SKM-1 treated with dmso at 0.1 percent for 144 hours (cell line): Measurements from ENCODE around the gene KLHDC4.
A peak's percentile ranks its signal among the peaks of the same experiment; 100 is the strongest.
"Not testable (repeated sequence)": the region's sequence is repeated elsewhere in the genome, so short reads cannot be mapped to it uniquely, and the experiment has no call there.

Source experiments
- DNase-seq: peaks from one replicate; lab custom pipeline; 2025; ENCODE audit not compliant: unreplicated experiment; lab: John Stamatoyannopoulos, UW

The KLHDC4 gene

DNA sequence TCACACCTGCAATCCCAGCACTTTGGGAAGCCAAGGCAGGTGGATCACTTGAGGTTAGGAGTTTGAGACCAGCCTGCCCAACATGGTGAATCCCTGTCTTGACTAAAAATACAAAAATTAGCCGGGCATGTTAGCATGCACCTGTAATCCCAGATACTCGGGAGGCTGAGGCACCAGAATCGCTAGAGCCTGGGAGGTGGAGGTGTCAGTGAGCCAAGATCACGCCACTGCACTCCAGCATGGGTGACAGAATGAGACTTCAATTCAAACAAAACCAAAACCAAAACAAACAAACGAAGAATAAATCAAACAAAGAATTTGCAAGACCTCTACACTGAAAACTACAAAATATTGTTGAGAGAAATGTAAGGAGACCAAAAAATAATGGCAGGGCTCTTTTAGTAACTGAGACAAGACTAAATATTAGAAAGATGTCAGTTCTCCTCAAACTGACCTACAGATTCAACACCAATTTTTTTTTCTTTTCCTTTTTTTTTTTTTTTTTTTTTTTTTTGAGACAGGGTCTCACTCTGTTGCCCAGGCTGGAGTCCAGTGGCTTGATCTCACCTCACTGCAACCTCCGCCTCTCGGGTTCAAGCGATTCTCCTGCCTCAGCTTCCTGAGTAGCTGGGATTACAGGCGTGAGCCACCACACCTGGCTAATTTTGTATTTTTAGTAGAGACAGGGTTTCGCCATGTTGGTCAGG, 23.1 kb upstream of the KLHDC4 start:
- not testable (repeated sequence) for DNase-seq

DNA sequence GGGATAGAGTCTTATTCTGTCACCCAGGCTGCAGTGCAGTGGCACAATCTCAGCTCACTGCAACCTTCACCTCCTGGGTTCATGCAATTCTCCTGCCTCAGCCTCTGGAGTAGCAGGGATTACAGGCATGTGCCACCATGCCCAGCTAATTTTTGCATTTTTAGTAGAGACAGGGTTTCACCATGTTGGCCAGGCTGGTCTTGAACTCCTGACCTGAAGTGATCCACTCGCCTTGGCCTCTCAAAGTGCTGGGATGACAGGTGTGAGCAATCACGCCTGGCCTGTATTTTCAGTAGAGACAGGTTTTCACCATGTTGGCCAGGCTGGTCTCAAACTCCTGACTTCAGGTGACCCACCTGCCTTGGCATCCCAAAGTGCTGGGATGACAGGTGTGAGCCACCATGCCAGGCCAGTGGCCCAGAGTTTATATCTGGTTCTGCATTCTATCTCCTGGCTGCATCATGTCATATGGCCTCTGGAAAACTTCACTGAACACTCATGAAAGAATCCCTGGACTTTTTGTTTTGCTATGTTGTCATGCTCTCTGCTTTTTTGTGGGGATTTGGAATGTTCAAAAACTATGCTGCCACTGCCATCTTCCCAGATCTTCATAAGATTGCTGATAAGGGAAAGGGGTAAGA, 21.8 kb upstream of the KLHDC4 start:
- DNase-seq: not testable (repeated sequence)

DNA sequence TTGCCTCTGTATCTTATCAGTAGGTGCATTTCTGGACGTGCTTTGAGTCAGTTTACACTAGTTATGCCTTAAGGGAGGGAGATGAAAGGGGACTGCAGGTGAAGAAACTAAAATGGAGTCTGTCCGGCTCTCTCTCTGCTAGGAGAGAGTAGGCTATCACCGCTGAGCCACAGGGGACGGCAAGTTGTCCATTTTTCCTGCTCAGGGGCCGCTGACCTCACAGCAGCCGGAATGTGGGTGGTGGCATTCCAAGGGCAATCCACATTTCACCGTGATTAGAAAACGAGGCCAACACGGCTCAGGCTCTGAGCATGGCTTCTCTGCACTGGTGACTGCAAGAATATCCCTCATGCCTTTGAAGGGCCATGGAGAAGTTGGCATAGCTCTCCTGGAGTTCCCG, 19.0 kb upstream of the KLHDC4 start:
- no peak for DNase-seq

- DNase-seq: no peak
Measured at GRCh38 chr16:87782033-87782432, 16.2 kb upstream of the KLHDC4 start.

GRCh38 chr16:87780385-87780989, 14.7 kb upstream of the KLHDC4 start:
- peak; percentile 99 for DNase-seq

DNA sequence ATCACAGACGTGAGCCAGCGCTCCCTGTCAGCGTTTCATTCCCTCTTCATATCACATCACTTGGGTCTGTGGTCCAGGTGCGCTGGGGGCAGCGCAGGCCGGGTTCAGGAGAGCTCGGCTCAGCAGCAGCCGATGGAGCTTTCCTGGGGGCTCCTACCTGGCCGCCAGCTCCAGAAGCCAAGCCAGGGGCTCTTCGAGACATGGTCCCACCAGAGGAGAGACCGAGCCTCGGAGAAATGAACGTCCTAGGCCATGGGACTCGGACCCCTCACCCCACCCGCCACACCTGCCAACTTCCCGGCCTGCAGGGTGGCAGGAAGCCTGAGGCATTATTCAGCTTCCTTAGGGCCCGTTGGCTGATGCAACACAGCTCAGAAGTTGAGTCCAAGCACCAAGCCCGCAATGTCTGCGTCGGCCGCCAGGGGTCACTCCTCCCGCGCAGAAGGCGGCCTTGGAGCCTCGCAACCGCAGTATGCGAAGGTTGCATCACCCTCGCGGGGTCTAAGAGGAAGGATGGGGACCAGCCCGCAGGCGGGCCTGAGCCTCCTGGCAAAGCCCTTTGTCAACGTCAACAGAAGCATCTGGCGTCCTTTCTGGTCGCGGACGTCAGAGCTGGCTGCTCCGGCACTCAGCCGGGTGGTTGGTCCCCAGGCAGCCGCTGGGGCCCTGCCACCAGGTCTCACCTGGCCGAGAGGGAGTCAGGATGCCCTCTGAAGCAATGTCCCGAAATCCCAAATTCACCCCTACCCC, 13.2 kb upstream of the KLHDC4 start:
- DNase-seq: peak; percentile 96

DNA sequence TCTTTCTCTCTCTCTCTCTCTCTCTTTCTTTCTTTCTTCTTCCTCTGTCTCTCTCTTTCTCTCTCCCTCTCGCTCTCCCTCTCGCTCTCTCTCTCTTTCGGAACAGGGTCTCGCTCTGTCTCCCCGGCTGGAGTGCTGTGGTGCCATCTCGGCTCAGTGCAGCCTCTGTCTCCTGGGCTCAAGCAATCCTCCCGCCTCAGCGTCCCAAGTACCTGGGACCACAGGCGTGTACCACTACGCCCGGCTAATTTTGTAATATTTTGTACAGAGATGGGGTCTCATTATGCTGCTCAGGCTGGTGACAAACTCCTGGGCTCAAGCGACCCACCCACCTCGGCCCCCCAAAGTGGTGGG, 12.7 kb upstream of the KLHDC4 start:
- DNase-seq: no peak

GRCh38 chr16:87773836-87774235, 8.1 kb upstream of the KLHDC4 start:
- not testable (repeated sequence) for DNase-seq

DNA sequence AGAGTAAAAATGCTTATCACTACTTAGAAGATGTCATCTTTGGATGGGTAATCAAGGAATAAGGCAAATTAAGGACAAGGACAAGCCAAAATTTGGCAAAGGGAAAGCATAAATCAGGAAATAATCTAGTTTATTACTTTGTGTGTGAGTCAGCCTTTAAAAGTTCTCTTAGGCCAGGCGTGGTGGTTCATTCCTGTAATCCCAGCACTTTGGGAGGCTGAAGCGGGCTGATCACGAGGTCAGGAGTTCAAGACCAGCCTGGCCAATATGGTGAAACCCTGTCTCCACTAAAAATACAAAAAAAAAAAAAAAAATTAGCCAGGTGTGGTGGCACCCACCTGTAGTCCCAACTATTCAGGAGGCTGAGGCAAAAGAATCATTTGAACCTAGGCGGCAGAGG, 1.7 kb upstream of the KLHDC4 start:
- DNase-seq: not testable (repeated sequence)

GRCh38 chr16:87766485-87766797, 655 bp upstream of the KLHDC4 start:
- DNase-seq: no peak

DNA sequence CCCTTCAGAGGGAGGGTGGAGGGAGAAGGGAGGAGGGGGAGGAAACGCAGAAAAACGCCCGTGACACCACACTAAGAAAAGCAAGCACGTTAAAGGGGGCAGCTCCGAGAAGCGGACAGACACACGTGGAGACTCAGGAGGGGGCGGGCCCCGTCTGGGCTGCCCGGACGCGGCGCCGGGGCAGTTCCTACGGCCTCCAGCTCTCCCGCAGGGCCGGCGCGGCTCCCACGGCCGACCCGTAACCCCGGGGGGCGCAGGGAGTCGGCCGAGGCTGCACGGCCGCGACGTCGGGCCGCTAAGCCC, 362 bp downstream of the KLHDC4 start:
- no peak for DNase-seq

- no peak for DNase-seq
Measured at GRCh38 chr16:87764600-87765472, 950 bp downstream of the KLHDC4 start.

- no peak for DNase-seq
Measured at GRCh38 chr16:87762620-87763019, 3.2 kb downstream of the KLHDC4 start.

DNA sequence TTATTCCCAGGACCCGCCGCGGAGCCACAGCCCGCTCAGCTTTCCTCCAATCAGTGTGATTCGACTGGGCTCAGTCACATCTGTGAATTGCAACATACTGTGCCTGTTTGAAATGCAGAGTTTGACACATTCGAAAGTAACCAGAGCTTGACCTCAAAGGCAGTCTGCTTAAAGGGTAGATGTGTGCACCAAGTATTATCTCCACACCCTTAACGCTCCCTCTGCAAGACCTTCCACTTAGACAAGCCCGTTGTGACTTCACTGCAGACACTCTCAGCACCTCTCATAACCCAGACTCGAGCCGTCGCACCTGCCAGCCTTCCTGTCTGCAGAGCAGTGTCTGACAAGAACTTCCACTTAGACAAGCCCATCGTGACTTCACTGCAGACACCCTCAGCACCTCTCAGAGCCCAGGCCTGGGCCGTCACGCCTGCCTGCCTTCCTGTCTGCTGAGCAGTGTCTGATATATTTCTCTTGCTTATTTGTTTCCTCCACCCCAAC, 3.7 kb downstream of the KLHDC4 start:
- DNase-seq: no peak

- no peak for DNase-seq
Measured at GRCh38 chr16:87761060-87761459, 4.7 kb downstream of the KLHDC4 start.

DNA sequence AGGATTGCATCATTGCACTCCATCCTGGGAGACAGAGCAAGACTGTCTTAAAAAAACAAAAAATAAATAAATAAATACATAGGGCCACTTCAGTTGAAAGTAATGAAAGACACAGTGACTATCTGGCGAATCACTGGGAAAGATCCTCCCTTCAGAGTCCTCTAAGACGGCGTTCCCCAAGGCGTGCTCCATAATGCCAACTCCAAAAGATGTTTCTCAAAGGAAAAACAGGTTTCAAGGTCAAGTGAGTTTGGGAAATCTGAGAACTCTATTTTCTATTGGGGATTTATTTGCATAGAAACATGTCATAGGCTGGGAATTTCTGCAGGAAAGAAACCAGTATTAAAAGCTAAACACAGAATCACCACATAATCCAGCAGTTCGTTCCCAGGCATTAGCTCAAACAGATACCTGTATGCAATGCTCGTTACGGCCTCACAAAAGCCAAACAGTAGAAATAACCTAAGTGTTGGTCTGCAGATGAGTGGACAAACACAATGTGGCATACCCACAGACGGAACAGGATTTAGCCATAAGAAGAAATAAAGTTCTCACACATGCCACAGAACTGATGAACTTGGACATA, 7.9 kb downstream of the KLHDC4 start:
- DNase-seq: no peak

- DNase-seq: no peak
Measured at GRCh38 chr16:87754535-87754934, 11.3 kb downstream of the KLHDC4 start.

DNA sequence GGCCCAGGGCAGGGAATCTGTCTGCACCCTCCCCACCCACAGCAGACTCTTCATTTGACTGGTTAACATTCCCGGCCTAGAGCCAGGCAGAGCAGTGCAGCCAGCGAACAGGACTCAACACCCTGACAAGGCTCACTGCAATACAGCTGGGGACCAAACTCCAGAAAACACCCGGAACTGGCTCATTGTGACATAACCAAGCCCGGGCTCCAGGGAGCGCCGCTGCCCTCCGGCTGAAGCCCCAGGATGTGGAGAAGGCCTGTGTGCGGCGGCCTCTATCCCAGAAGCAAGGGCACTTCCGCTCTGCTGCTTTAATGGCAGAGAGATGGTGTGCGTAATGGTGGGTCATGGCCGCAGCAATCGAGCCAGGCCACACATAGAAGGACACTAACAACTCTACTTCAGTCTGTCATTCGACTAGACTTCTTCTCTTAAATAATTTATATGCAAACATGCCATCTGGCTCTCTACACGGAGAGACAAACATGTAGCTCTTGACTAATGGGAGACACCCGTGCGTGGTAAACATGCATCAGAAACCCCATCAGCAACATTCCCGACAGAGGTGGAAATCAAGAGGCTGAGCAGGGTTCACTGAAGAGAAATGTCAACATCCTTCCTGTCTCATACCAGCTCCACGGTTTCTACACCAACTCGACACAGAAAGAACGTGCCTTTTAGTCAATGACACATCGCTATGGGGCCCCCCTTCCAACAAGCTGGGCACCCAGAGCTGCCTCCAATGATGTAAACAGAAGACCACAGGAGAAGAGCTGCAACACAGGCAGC, 18.0 kb downstream of the KLHDC4 start:
- DNase-seq: no peak

DNA sequence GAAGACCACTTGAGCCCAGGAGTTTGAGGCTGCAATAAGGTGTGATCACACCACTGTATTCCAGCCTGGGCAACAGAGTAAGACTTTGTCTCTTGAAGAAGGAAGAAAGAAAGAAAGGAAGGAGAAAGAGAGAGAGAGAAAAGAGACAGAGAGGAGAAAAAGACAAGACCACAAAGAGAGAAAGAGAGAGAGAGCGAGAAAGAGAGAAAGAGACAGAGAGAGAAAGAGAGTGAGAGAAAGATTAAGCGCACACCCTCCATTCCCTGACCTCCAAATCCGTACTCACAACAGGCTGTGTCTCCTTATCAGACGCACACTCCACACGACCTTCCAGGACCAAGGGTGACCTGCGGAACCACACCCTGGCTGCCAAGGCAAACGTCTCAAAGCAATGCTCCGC, 19.6 kb downstream of the KLHDC4 start:
- no peak for DNase-seq
